HK-2 (cell line): ENCODE data around the gene JHY.

Experiments used
- DNase-seq: peaks from one replicate; pipeline ENCODE4 v3.0.0-alpha.2; 2018; ENCODE audit not compliant: unreplicated experiment

The JHY gene

GRCh38 chr11:122951211-122951610, 68.7 kb downstream of the JHY start:
- no peak for DNase-seq

DNA sequence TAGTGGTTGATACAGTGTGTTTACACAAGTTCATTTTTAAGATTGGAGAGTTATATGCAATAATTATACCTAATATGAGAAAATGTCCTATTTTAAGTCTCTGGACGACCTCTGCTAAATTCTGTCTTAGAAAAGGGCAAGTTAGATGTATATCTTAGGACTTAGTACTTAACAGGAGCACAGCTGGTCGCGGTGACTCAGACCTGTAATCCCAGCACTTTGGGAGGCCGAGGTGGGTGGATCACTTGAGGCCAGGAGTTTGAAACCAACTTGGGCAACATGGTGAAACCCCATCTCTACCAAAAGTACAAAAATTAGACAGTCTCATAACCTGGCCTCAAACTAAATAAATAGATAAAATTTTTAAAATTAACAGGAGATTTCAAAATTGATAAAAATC, 71.9 kb downstream of the JHY start:
- DNase-seq = no peak

DNA sequence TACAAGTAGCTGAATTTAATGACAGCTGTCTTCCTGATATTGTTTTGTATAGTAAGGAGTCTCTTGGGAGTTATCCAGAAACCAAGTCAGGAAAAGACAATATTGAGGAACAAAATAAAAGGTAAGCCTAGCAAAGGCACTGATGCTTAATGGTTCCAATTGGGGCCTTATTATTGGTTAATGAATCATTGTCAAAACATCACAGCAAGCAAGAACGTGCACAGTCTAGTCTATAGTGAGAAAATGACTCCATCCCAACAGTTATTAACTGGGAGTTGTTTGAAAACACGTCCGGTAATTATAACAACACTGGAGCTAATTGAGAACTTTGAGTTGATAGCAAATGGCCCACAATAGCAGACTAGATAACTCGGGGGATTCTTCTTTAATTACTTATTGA, 81.4 kb downstream of the JHY start:
- DNase-seq = no peak

DNA sequence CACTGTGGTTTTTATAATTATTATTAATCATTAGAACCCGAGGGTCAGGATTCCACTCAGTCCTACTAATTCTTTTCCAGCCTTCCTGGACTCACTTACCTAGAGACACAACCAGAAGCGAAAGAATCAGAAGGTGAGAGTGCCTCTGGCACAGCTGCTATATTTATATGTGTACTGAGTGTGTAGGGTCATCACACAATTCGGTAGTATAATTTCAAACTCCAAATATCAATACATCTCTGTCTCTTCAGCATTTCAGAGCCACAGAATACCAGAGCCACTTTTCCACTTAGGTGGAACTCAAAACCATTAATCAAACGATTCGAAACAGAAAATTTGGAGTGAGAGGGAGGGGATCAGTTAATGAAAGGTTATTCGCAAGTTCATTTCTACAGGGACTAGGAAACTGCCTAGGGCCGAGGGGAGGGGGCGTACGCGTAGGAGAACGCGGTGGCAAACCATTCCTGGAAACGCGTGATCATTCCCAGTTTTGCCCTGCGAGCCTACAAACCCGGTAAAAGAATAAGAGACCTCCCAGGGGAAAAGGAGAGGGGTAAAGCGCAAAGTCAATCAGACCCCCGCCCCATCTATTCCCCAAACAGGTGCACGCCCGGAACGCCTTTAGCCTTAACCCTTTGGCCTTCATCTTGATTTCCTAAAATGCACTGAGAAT, 93.6 kb downstream of the JHY start:
- DNase-seq = no peak

GRCh38 chr11:122976734-122977469, 94.3 kb downstream of the JHY start:
- no peak for DNase-seq

DNA sequence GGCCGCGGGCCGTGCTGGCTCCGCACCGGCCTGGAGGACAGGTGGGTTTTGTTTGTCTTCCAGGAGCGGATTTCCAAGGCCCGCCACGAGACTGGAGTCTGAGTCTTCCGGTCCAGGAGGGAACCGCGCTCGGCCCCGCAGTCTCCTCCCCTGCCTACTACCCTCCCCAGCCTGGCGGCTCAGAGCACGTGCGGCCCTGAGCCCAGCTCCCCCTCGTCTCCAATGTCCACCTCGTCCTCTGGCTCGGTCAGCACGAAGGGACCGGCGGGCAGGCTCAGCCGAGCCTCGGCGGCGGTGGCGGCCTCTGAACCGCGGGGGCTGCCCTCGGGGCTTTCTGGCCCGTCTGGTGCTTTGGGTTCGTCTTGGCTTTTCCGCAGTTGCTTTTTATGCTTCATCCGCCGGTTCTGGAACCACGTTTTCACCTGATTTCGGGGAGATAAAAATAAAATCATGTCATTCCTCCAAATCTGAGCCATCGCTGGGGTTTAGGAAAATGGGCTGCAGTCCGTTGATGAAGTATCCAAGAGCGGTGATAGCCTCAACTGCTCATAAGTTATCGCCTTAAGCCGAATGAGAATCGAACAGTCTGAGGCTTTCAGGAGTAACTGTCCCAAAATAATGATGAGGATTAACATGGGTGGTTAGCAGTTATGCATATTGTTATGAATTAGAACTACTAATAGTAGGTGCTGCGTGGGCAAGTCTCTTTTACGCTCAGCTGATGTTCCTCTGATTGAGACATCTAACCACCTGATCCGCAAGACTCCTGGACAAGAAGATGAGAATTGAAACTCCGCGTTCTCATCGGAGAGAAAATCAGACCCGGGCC, 95.1 kb downstream of the JHY start:
- DNase-seq = no peak

- no peak for DNase-seq
These were observed 95.7 kb downstream of the JHY start for GRCh38 chr11:122978299-122978620.

GRCh38 chr11:122979103-122979814, 96.7 kb downstream of the JHY start:
- no peak for DNase-seq

DNA sequence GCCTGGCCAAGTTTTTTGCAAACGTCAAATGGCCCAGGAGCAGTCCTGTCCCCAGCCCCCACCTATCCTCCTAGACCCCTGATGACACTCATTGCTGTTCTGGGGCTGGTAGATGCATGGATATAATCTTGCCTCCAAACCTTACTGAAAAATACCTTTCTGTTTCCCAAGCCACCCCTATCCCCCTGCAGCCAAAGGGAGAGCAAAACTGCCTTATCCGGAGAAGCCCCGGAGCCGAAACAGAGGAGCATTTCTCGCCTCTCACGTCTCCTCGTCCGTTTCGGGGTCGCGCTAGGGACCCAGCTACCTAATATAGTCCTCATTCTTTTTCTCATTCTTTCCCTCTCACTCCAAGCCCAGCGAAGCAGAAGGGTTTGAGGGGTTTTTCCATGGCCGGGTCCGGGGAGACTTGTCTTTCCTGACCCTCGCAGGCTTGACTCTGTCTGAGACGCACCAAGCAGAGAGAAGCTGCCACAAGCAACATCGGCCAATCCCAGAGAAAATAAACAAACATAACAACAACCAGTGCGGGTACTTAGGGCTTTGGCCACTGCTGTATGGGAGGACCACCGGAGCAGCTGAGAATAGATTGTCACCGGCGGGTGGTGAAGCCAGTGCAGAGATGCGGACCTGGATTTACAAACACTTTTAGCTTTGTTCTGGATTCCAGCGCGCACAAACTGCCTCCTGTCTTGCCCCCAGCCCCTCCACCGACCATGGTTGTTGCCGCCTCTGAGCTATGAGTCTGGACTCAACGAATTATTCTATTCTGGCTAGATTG, 97.4 kb downstream of the JHY start:
- no peak for DNase-seq

DNA sequence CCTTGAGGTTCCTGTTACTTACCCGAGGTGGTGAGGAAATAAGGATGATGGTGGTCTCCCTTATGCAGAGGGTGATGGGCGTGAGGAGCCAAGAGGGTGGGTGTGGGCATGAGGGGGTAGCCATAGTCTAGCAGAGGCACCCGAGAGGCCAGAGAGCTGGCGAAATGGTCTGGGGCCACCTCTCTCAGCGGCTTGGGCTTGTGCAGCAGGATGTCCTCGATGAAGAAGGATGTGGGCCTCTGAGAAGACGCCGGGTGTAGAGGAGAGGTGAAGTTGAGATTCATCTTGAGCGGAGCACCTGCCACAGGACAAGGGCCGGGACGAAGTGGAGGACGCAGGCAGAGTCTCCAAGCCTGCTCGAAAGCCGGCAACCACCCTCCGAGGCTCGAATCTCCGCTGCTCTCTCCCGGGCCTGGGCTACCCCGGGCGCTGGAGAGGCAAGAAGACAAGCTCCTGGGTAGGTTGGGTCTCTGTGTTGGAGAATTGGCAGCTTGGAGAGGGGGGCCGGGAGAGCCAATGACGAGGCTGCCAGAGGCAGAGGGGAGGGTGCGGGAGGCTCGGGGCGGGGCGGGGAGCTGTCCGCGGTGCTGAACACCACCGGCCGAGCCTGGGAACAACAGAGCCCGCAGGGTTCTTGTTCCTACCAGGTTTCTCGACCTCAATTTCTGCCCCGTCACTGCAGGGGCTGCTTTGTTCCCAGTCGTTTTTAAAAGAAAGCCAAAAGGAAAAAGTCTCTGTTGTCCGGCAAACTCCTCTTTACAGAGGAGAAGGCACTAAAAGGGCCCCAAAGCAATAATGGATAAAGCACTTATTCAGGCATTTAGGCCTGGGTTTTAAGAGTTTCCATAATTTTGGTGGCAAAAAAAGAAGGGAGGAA, 99.1 kb downstream of the JHY start, which contains the start of gene BSX:
Gene BSX, minus strand, starts transcription at position 447 of the 877 bp plus-strand sequence. Its CDS starts 163 bp downstream, at position 284.
- peak; percentile 55 for DNase-seq

- no peak for DNase-seq
These were observed 101.1 kb downstream of the JHY start for GRCh38 chr11:122983438-122984185.

- no peak for DNase-seq
These were observed 101.8 kb downstream of the JHY start for GRCh38 chr11:122984186-122985011.

- DNase-seq = no peak
These were observed 113.0 kb downstream of the JHY start for GRCh38 chr11:122995526-122995925.

GRCh38 chr11:122998727-122999366, 116.3 kb downstream of the JHY start:
- DNase-seq = no peak

DNA sequence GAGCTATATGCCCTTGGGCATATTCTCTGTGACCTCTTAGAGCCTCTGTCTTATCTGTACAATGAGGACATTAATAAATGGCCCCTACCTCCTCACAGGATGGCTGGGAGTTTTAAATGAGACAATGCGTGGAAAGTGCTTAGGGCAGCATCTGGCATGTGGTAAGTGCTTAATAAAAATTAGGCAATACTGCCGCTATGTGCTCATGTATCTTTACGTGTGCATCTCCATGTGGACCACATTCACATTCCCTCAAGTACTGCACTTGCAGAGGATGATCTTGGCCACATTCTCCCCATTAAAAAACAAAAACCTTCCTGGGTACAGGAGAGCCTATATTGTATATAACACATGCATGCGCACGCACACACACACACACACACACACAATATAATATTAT, 118.2 kb downstream of the JHY start:
- no peak for DNase-seq

DNA sequence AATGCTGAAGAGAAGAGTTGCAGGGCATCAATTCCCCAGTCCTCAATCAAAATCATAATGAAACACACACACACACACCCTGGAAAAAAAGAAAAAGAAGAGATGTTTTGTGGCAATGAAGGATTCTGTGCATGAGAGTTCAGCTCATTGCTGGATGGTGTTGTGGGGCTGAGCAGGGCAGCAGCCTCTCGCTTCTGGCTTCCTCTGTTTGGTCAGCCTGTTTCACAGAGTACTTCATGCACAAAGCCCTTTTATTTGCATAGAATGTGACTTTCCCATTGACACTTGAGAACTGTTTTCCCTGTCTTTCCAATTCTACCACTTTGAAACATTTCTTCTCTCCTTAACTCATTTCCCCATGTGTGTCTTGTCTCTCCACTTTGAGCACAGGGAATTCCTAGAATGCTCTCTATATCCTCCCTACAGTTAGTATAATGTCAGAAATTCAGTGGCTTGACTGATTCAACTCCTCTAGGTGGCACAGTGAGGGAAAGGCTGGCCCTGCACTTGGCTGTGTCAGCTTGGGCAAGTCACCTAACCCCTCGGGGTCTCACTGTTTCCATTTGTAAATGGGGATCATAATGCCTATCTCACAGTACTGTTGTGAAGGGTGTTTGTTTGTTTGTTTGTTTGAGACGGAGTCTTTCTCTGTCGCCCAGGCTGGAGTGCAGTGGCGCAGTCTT, 124.4 kb downstream of the JHY start:
- DNase-seq = no peak
